Stimulated activated CD8-positive, alpha-beta memory T cell treated with anti-CD3 and anti-CD28 coated beads, Interleukin-12 subunit alpha, Interleukin-12 subunit beta, amount 100 ng/mL, for 1 hour (primary cell): ENCODE results near the gene CCL17.
"Not testable (repeated sequence)": the region's sequence is repeated elsewhere in the genome, so short reads cannot be mapped to it uniquely, and the experiment has no call there.

Experiments
- DNase-seq: peaks from one replicate; pipeline ENCODE4 v3.0.0-alpha.2; 2020; ENCODE audit warnings: low read depth

The CCL17 gene

DNA sequence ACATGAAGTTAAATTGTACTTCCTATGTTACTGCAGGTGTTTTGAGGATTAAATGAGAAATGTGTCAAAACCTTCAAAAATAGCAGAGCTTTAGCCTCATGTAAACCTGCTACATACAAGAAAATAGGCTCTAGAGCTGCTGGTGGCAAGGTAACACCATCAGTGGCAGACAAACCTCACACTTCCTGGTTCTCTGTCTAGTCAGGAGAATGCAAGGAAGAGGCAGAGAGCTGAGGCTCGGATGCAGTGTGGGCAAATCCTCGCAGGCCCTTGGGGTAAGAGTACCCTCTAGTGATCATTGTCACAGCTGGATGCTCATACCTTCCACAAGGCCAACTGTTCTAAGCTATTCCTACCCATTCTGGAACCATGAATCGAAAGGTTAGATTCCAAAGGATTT lies 28.4 kb downstream of the CCL17 start:
- DNase-seq, result no peak

DNA sequence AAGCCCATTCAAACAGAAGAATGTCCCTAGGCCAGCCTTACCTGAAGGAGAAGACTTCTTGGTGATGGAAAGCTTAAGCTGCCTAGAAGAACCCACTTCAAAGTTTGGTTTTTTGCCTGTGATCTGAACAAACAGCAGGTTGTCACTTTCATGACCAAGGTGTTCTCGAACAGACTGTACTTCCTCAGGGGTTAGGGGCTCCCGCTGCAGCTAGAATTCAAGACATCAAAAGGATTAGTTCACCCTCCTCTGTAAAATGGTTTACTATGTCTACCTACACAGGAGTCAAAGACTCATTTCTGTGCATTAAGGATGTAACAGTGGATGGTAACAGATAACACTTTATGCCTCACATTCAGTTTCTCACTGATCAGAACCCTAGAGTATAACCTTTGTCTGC lies 29.4 kb downstream of the CCL17 start:
- no peak for DNase-seq

DNA sequence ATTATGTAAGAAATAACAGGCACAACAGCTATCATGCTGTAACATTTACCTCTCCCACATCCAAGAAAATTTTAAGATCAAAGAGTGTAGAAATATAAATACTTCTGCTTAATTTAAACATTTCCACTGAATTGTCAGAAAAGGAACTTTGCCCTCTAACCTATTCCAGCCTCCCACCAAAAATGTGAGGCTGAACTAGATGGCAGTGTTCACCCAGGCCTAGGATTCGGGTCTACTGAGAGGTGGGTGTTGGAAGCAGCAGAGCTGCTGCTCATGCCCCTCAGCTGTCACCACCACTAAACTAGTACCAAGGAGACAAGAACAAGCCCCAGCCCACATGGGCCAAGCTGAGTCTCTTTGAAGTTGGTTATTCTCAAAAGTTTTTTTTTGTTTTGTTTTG lies 31.3 kb downstream of the CCL17 start:
- DNase-seq, result no peak

DNA sequence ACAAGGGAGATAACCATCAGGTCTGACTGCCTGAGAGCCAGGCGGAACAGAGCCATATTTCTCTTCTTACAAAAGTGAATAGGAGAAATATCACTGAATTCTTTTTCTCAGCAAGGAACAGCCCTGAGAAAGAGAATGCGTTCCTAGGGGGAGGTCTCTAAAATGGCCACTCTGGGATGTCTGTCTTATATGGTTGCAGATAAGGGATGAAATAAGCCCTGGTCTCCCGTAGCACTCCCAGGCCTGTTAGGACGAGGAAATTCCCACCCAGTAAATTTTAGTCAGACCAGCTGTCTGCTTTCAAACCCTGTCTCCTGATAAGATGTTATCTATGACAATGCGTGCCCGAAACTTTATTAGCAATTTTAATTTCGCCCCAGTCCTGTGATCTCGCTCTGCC lies 35.4 kb downstream of the CCL17 start:
- not testable (repeated sequence) for DNase-seq

DNA sequence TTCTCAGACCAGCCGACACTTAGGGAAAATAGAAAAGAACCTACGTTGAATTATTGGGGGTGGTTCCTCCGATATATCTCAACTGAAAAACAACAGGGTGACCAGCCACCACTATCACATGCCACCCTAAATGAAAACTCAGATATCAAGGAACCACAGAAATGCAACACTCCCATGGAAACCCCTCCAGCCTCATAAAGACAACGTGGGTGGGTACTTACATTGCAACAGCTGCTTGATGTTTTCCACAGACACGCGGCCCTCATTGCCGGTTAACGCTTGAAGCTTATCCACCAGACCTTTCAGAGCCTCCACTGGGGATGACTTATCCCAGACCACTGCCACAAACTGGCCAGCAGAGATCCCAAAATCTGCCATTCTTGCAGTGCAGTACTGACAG lies 36.0 kb downstream of the CCL17 start:
- DNase-seq, result not testable (repeated sequence)

DNA sequence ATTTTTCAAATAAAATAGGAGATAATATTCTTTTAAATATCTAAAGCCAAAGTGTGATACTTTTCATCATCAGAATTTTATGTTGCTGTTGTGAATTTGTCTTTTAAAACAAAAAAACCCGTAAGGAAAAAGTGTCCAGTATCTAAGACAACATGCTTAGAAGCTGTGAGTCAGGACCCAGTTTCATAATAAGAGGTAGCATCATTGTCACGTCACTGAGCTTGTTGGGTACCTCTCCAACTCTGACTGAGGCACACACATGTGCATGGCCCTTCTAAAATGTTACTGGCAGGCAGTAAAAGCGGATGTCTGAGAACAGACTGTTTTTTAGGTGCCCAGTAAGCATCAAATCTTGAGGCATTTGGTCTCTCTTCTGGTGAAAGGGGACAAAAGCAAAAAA lies 40.1 kb downstream of the CCL17 start:
- no peak for DNase-seq

DNA sequence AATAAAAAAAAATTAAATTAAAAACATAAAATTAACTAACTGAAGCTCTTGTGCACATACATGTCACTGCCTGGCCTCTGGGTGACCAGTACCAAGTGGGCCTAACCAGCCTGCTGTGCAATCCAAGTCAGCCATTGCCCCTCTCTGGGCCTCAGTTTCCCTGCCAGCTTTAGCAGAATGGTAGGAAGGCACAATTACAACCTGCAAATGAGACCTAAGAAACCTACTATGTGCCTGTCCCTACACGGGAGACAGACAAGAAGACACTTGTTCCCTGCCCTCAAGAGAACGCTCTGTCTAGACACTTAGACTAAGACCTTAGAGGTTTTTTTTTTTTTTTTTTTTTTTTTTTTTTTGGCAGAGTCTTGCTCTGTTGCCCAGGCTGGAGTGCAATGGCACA lies 40.9 kb downstream of the CCL17 start:
- DNase-seq, result no peak

DNA sequence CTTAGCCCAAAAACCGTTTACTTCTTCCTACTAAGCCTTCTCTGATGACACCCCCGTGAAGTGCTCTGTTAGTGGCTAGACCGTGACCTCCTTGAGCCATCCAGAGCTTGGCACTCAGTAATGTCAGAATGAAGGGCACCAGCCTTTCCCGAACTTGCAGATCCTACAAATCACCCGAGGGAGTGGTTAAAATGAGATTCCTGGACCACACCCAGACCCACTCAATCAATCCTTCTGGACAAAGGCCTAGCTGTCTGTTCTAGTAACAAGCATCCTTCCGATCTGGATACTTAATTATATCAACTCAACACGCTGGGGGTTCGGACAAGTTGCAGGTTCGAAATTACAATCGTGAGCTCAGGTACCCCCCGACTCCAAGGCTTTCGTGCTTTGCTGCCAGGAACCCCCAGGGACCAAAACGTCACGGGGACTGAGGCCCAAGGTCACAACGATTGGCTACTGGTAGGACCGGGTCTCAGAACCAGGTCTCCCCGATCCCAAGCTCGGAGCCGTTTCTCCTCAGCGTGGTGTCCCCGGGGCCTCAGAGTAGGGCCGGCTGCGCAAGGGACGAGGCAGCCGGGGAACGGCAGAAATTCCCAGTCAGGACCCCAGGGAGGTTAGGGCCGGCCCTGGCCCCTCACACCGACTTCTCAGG lies 42.1 kb downstream of the CCL17 start:
- no peak for DNase-seq

DNA sequence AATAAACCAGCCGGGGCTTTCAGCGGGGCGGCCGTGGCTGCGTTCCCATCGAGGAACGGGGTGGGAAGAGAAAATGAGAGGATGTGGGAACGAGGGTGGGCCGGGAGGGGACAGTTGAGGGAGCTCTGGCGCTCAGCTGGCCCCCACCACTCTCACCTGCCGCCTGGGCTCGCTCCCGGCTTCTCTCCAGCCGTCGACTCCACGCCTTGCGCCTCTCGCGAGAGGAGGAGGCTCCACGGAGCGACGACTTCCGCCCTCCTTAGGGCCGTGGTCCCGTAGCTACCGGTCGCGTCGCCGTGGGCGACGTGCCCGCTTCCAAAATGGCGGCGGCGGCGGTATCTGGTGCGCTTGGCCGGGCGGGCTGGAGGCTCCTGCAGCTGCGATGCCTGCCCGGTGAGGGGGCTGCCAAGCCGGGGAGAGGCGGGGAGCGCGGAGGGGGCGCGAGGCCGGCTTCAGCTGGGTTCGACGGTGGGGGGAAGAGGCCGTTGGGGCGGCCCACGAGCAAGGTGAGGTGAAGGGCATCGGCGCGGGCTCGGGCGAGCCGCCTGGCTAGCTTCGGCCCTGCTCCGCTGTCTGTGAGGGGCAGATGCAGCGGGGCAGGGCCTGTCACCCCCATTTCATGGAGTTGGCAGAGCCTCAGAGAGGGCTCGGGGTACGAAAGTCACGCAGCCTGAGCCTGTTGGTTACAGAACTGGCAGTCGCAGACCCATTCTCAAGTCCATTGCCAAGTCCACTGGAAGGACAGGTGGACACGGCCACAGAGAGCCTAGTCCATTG lies 42.8 kb downstream of the CCL17 start, which contains the start of the genes CIAPIN1 and COQ9:
Gene CIAPIN1, minus strand, starts transcription at position 200 of the 777 bp plus-strand sequence. CDS start 6,457 bp downstream, outside the sequence.
Gene COQ9, plus strand, starts transcription at position 294 of the 777 bp plus-strand sequence. Its CDS starts 27 bp downstream, at position 321.
- peak; percentile 84 for DNase-seq

DNA sequence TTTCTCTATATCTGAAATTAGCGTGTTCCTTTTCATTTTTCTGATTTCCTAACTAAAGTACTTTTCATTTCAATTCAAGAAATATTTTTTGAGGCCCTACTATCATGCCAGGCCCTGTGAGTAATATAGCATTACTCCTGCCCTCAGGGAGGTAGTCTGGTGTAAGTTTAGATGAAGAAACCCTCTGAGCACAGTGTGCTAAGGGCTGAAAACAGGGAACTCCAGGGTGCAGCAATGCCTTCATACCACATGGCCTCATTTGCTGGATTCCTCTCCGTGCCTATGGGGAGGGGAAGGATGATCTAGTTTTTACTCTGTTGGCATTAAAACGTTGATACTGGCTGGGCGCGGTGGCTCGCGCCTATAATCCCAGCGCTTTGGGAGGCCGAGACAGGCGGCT lies 47.5 kb downstream of the CCL17 start:
- DNase-seq, result no peak

DNA sequence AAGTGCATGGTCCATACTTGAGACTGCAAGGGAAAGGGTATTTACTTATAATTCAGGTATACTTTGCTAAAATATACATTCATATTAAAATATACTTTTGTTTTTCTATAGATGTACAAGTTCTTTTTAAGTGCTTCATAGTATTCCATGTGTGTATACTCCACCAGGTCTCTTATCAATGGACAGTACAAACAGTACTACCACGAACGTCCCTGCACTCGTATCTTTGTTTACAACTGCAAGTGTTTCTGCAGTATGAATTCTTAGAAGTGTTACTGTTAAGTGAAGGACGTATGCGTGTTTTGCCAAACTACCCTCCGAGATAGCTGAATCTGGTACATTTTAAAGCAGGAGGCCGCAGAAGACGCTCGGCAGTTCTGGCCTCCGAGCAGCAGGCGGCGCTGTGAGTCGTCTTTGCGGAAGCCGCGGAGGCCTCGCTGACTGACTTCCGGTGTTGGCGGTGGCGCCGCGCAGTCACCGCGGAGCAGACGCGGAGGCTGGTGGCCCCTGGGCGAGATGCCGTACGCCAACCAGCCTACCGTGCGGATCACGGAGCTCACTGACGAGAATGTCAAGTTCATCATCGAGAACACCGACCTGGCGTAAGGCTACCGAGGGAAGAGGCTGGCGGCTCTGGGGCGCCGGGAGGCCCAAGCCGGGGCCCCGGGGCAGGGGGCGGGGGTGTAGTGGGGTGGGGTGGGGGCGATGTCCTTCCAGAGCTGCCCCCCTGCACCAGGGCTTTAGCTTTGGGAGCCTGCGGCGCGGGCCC lies 57.8 kb downstream of the CCL17 start, which contains the start of gene POLR2C:
Gene POLR2C, plus strand, starts transcription at position 471 of the 769 bp plus-strand sequence. Its CDS starts 46 bp downstream, at position 517.
- peak; percentile 91 for DNase-seq

DNA sequence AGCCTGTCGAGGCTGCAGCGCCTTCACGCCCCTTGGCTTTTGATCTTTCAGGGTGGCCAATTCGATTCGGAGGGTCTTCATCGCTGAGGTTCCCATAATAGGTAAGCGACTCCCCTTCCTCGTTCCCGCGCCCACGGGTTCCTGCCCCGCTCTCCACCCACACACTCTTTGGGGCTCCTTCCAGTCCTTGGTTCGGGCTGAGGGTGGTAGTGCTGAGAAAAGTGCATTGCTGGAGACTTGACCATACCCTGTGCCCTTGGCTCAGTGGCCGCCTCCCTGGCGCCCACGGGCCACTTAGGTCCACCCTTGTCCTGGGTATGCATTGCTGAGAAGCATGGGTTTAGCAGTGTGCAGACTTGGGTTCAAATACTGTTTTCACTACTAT lies 58.4 kb downstream of the CCL17 start:
- DNase-seq, result no peak

DNA sequence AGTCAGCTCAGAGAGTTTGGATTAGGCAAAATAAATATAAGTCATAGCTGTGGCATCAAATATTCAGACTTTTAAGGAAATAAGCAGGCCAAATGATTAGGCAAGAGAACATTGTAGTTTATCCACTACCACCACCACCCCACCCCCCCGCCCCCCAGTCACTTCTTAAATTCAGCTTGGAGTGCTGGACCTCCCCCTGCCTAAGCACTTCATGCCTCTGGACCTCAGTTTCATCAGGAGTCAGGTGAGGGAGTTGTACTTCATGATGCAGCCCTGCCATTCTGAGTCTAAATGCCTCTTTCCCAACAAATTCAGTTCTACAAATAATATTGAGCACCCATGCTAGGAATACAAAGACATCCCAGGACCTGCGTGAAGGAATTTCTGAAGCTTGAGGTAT lies 60.0 kb downstream of the CCL17 start:
- DNase-seq, result no peak
